GM23338 (cell line): ENCODE results near the gene GPR152. TPM values are rescaled to one million over a fixed set of nuclear protein-coding genes. Genes with fewer than 3 reads are reported as not detected.
"Not testable (repeated sequence)": the region's sequence is repeated elsewhere in the genome, so short reads cannot be mapped to it uniquely, and the experiment has no call there.

ENCODE experiments used
- ATAC-seq: fragments of 200-7000 bp; cut with Tn5 transposase; 3 replicates; pipeline ENCODE4 v1.9.1; 2020
- DNase-seq: peaks from one replicate; pipeline ENCODE4 v3.0.0-alpha.2; 2015; ENCODE audit warnings: low spot score
- H2AFZ ChIP-seq: fragments of 200-600 bp; sonication (generic); 2 replicates; pipeline ENCODE4 v1.8.0; 2016; ENCODE audit warnings: antibody characterized with exemption, mild to moderate bottlenecking, moderate library complexity
- H3F3A ChIP-seq: fragments of 200-600 bp; sonication (generic); replicated peaks from 2 replicates; pipeline ENCODE4 v1.8.0; 2017; ENCODE audit warnings: antibody characterized with exemption, mixed run types, low read depth
- H3K27ac ChIP-seq: fragments of 200-600 bp; sonication (generic); 2 replicates; pipeline ENCODE4 v1.6.1; 2016; ENCODE audit warnings: low read depth
- H3K27me3 ChIP-seq: fragments of 200-600 bp; sonication (generic); 2 replicates; pipeline ENCODE4 v1.8.0; 2016; ENCODE audit warnings: mild to moderate bottlenecking, mixed run types, moderate library complexity; ENCODE audit not compliant: insufficient read depth
- H3K36me3 ChIP-seq: fragments of 200-600 bp; sonication (generic); 2 replicates; pipeline ENCODE4 v1.8.0; 2016; ENCODE audit warnings: mild to moderate bottlenecking; ENCODE audit not compliant: insufficient read depth
- H3K4me1 ChIP-seq: fragments of 200-600 bp; sonication (generic); 2 replicates; pipeline ENCODE4 v1.8.0; 2016; ENCODE audit warnings: mild to moderate bottlenecking, moderate library complexity; ENCODE audit not compliant: insufficient read depth
- H3K4me2 ChIP-seq: fragments of 200-600 bp; sonication (generic); 2 replicates; pipeline ENCODE4 v1.7.1; 2017; ENCODE audit warnings: mixed run types
- H3K4me3 ChIP-seq: fragments of 200-600 bp; sonication (generic); 2 replicates; pipeline ENCODE4 v1.6.1; 2016; ENCODE audit warnings: mixed run types
- H3K79me2 ChIP-seq: fragments of 200-600 bp; sonication (generic); replicated peaks from 2 replicates; pipeline ENCODE4 v1.8.0; 2017; ENCODE audit warnings: mild to moderate bottlenecking; ENCODE audit not compliant: insufficient read depth
- H3K9me2 ChIP-seq: fragments of 200-600 bp; sonication (generic); 2 replicates; pipeline ENCODE4 v1.8.0; 2017; ENCODE audit not compliant: insufficient read depth
- H4K20me1 ChIP-seq: fragments of 200-600 bp; sonication (generic); replicated peaks from 2 replicates; pipeline ENCODE4 v1.8.0; 2017; ENCODE audit warnings: mild to moderate bottlenecking; ENCODE audit not compliant: insufficient read depth
- H3K27ac Mint-ChIP-seq: 2 replicates; pipeline ENCODE4 v1.8.0; 2020; ENCODE audit warnings: inconsistent platforms, mild to moderate bottlenecking, moderate library complexity, mixed read lengths
- H3K27me3 Mint-ChIP-seq: 3 replicates; pipeline ENCODE4 v1.8.0; 2022; ENCODE audit warnings: low read depth, mild to moderate bottlenecking, moderate library complexity, mixed read lengths, inconsistent platforms; ENCODE audit not compliant: insufficient read depth, poor library complexity
- H3K36me3 Mint-ChIP-seq: 3 replicates; pipeline ENCODE4 v1.8.0; 2021; ENCODE audit warnings: low read depth, mild to moderate bottlenecking, inconsistent platforms, moderate library complexity, mixed read lengths
- H3K4me1 Mint-ChIP-seq: 3 replicates; pipeline ENCODE4 v1.8.0; 2020; ENCODE audit warnings: mild to moderate bottlenecking, inconsistent platforms, mixed read lengths
- H3K4me3 Mint-ChIP-seq: 3 replicates; pipeline ENCODE4 v1.8.0; 2021; ENCODE audit warnings: moderate library complexity, mild to moderate bottlenecking, inconsistent platforms, mixed read lengths
- H3K9me3 Mint-ChIP-seq: 3 replicates; pipeline ENCODE4 v1.8.0; 2020; ENCODE audit warnings: moderate library complexity, mild to moderate bottlenecking, inconsistent platforms, mixed read lengths
- CREB1 ChIP-seq: fragments of 250-450 bp; sonication (Bioruptor Pico); IDR thresholded peaks from 2 replicates; pipeline ENCODE4 v1.5.0; 2020; ENCODE audit warnings: low read depth, mild to moderate bottlenecking, moderate library complexity
- ETS1 ChIP-seq: IDR thresholded peaks from 2 replicates; pipeline ENCODE4 v1.6.1; 2016; ENCODE audit warnings: antibody characterized with exemption
- EZH2 ChIP-seq: fragments of 200-600 bp; sonication (generic); IDR thresholded peaks from one replicate; pipeline ENCODE4 v1.8.0; 2017; ENCODE audit warnings: antibody characterized with exemption, mild to moderate bottlenecking, low read depth; ENCODE audit not compliant: unreplicated experiment
- NANOG ChIP-seq: IDR thresholded peaks from 2 replicates; pipeline ENCODE4 v1.6.1; 2016; ENCODE audit warnings: antibody characterized with exemption, borderline replicate concordance
- POLR2AphosphoS5 ChIP-seq: IDR thresholded peaks from 2 replicates; pipeline ENCODE4 v1.6.1; 2016; ENCODE audit warnings: antibody characterized with exemption, low read depth
- polyA plus RNA-seq: library from polyadenylated mRNA; unstranded; fragments of >200 nt; fragmentation: Nextera tagmentation; extraction: Ambion mirVana; gene quantifications from 2 replicates; pipeline ENCODE4 v1.2.1, GENCODE V29; 2016
- total RNA-seq: library from RNA; depleted of rRNA; stranded (reverse); fragments of >200 nt; shearing (Covaris generic); gene quantifications from 2 replicates; pipeline ENCODE4 v1.2.3, GENCODE V29; 2014

The GPR152 gene
- total and polyA plus RNA-seq, 2 experiments from 2014 or later: not detected

- TF ChIP-seq ETS1 (peak; percentile 92), POLR2AphosphoS5 (peak; percentile 74), EZH2 (no peak), NANOG (no peak), CREB1 (CRISPR knock-in tag) (peak; percentile 100)
- no peaks in the 10 kb centered on the region for H3K36me3 ChIP-seq
- H3K4me3 ChIP-seq: peak within 1 kb of the TSS; percentile 99
- H3F3A ChIP-seq: peaks cover 13% of the 10 kb centered on the region; the same call in 1 of the 2 replicates
- peak within 1 kb of the TSS; percentile 75 for H3K27ac ChIP-seq
- no peaks in the 10 kb centered on the region for H3K9me2 ChIP-seq
- H4K20me1 ChIP-seq: no peaks in the 10 kb centered on the region
- H3K4me2 ChIP-seq: peak within 1 kb of the TSS; percentile 98
- Mint-ChIP-seq H3K4me3 (peak within 1 kb of the TSS; percentile 92), H3K4me1 (peaks cover 3% of the 10 kb centered on the region), H3K9me3 (no peaks in the 10 kb centered on the region; the same call in 1 of the 3 replicates), H3K27me3 (peaks cover 18% of the 10 kb centered on the region), H3K27ac (peak within 1 kb of the TSS; percentile 93), H3K36me3 (peaks cover 16% of the 10 kb centered on the region)
- no peaks in the 10 kb centered on the region for H3K27me3 ChIP-seq
- H2AFZ ChIP-seq: peak within 1 kb of the TSS; percentile 91
- H3K4me1 ChIP-seq: peaks cover 6% of the 10 kb centered on the region; the same call in 1 of the 2 replicates
- peak; percentile 91 for ATAC-seq
- H3K79me2 ChIP-seq: peaks cover 11% of the 10 kb centered on the region
- peak; percentile 99 for DNase-seq
Observed at GRCh38 chr11:67428052-67429001, 24.2 kb downstream of the GPR152 start, which contains the start of gene RPS6KB2. RPS6KB2 (plus strand) TSS chr11:67428494; CDS start chr11:67428546, 52 bp downstream.

GRCh38 chr11:67427364-67427859 lies 25.1 kb downstream of the GPR152 start:
- ATAC-seq: not testable (repeated sequence)
- peak overlapping the region; percentile 66 for H2AFZ ChIP-seq

More at GRCh38 chr11:67427364-67427859, 25.1 kb downstream of the GPR152 start:
- not testable (repeated sequence) for H3K9me2 ChIP-seq, H3K9me3 Mint-ChIP-seq, H3K36me3 ChIP-seq, H3K4me1 Mint-ChIP-seq, H4K20me1 ChIP-seq, H3K27me3 ChIP-seq, DNase-seq, H3K4me1 ChIP-seq
- peaks cover 12% of the 10 kb centered on the region for H3K36me3 Mint-ChIP-seq
- Histone ChIP-seq H3F3A (peaks cover 13% of the 10 kb centered on the region; the same call in 1 of the 2 replicates), H3K4me2 (peak overlapping the region; percentile 98), H3K27ac (peak overlapping the region; percentile 75), H3K4me3 (peak overlapping the region; percentile 99), H3K79me2 (peaks cover 11% of the 10 kb centered on the region)
- H3K27ac Mint-ChIP-seq: peak overlapping the region; percentile 93
- H3K4me3 Mint-ChIP-seq: peak overlapping the region; percentile 92
- peaks cover 23% of the 10 kb centered on the region for H3K27me3 Mint-ChIP-seq
